SU-DHL-6 (cell line): ENCODE data around the gene OGDH.
"Not testable (repeated sequence)": the region's sequence is repeated elsewhere in the genome, so short reads cannot be mapped to it uniquely, and the experiment has no call there.

Experiments
- CTCF ChIP-seq: fragments of 200-600 bp; sonication (generic); IDR thresholded peaks from one replicate; pipeline ENCODE4 v1.5.1; 2017; ENCODE audit warnings: antibody characterized with exemption, mild to moderate bottlenecking, low read length, moderate library complexity; ENCODE audit not compliant: insufficient read depth, poor library complexity, severe bottlenecking
- EZH2phosphoT487 ChIP-seq: fragments of 200-600 bp; sonication (generic), shearing (Covaris generic); conservative IDR thresholded peaks from 2 replicates; pipeline ENCODE4 v1.6.1; 2018; ENCODE audit warnings: mild to moderate bottlenecking, antibody characterized with exemption, low read length, moderate library complexity, mixed read lengths

- TF ChIP-seq CTCF, EZH2phosphoT487: not testable (repeated sequence)
These were observed 126.5 kb downstream of the OGDH start for GRCh38 chr7:44732971-44733370.
